Smooth muscle cell (in vitro differentiated cells): ENCODE data around the gene PSMD8. TPM values are rescaled to one million over a fixed set of nuclear protein-coding genes. Genes with fewer than 3 reads are reported as not detected.
A peak's percentile ranks its signal among the peaks of the same experiment; 100 is the strongest.

Experiments used
- DNase-seq: peaks from one replicate; lab custom pipeline; 2025; ENCODE audit not compliant: unreplicated experiment; lab: John Stamatoyannopoulos, UW
- H2AFZ ChIP-seq: fragments of 200-600 bp; sonication (generic); 2 replicates; pipeline ENCODE4 v1.6.0; 2016; ENCODE audit warnings: antibody characterized with exemption, low read depth, mild to moderate bottlenecking
- H3F3A ChIP-seq: fragments of 200-600 bp; sonication (generic); 2 replicates; pipeline ENCODE4 v1.6.0; 2017; ENCODE audit warnings: antibody characterized with exemption, low read depth
- H3K27ac ChIP-seq: fragments of 200-600 bp; sonication (generic); 2 replicates; pipeline ENCODE4 v1.5.1; 2016; ENCODE audit warnings: low read depth, mild to moderate bottlenecking
- H3K27me3 ChIP-seq: fragments of 200-600 bp; sonication (generic); 2 replicates; pipeline ENCODE4 v1.6.1; 2016; ENCODE audit warnings: low read depth, mild to moderate bottlenecking
- H3K36me3 ChIP-seq: fragments of 200-600 bp; sonication (generic); 2 replicates; pipeline ENCODE4 v1.5.1; 2016; ENCODE audit warnings: low read depth
- H3K4me1 ChIP-seq: fragments of 200-600 bp; sonication (generic); 2 replicates; pipeline ENCODE4 v1.5.1; 2016; ENCODE audit warnings: low read depth
- H3K4me2 ChIP-seq: fragments of 200-600 bp; sonication (generic); 2 replicates; pipeline ENCODE4 v1.6.0; 2016; ENCODE audit warnings: mild to moderate bottlenecking
- H3K4me3 ChIP-seq: fragments of 200-600 bp; sonication (generic); 2 replicates; pipeline ENCODE4 v1.5.1; 2016; ENCODE audit warnings: mild to moderate bottlenecking
- H3K79me2 ChIP-seq: fragments of 200-600 bp; sonication (generic); 2 replicates; pipeline ENCODE4 v1.6.0; 2016; ENCODE audit warnings: low read depth, mild to moderate bottlenecking
- H3K9ac ChIP-seq: fragments of 200-600 bp; sonication (generic); 2 replicates; pipeline ENCODE4 v1.6.0; 2016; ENCODE audit warnings: low read depth
- H3K9me3 ChIP-seq: fragments of 200-600 bp; sonication (generic); replicated peaks from 2 replicates; pipeline ENCODE4 v1.5.1; 2016; ENCODE audit warnings: low read depth
- H4K20me1 ChIP-seq: fragments of 200-600 bp; sonication (generic); 2 replicates; pipeline ENCODE4 v1.6.0; 2016; ENCODE audit warnings: low read depth
- WGBS: methylation state at CpG from one replicate; pipeline ENCODE4 v1.1.7; 2016; ENCODE audit warnings: low lambda C conversion rate; 5-methylcytosine and 5-hydroxymethylcytosine counted together
- polyA plus RNA-seq: library from polyadenylated mRNA; unstranded; fragments of >200 nt; fragmentation: Nextera tagmentation; extraction: Ambion mirVana; gene quantifications from 2 replicates; pipeline ENCODE4 v1.2.1, GENCODE V29; 2016
- total RNA-seq: library from RNA; depleted of rRNA; stranded (reverse); fragments of >200 nt; gene quantifications from 2 replicates; pipeline ENCODE4 v1.2.3, GENCODE V29; 2014
- TF ChIP-seq, protein P1 (sequence below): fragments of 200-600 bp; sonication (generic); IDR thresholded peaks from 2 replicates; pipeline ENCODE4 v1.5.1; 2017; ENCODE audit warnings: borderline replicate concordance, mild to moderate bottlenecking, antibody characterized with exemption; ENCODE audit not compliant: insufficient read depth, poor library complexity, severe bottlenecking

Gene PSMD8
- total and polyA plus RNA-seq, 2 experiments from 2014 or later, result 377 to 404 TPM

DNA sequence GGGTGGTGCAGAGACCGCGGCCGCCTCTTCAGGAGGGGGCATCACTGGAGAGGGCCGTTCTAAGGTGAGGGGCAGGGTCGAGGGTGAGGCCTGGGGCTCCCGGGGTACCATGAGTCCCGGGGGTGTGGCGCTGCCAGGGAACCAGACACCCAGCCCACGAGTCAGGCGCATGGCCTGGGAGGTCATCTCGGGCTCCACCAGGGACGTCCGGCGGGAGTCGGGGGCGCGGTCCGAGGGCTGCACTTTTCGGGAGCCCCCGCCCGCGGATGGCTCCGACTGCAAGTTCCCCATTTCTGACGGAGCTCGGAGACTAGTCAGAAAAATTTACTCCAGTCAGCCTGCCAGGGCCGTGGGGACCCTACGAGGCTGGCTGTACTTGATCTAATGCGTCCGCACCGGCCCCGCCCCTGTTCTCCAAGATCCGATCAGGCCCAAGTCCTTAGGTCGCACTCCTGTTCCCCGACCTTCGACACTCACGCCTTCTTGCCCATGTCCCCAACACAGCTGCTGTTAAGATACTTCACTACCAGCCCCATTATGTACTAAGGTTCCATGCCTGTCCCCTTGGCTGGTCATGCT, 12.7 kb downstream of the PSMD8 start:
- peaks cover 10% of the 10 kb centered on the region for H3F3A ChIP-seq
- H3K27me3 ChIP-seq, result no peaks in the 10 kb centered on the region
- H2AFZ ChIP-seq, result no peak overlapping the region
- H3K79me2 ChIP-seq, result no peaks in the 10 kb centered on the region
- TF ChIP-seq, protein P1, sequence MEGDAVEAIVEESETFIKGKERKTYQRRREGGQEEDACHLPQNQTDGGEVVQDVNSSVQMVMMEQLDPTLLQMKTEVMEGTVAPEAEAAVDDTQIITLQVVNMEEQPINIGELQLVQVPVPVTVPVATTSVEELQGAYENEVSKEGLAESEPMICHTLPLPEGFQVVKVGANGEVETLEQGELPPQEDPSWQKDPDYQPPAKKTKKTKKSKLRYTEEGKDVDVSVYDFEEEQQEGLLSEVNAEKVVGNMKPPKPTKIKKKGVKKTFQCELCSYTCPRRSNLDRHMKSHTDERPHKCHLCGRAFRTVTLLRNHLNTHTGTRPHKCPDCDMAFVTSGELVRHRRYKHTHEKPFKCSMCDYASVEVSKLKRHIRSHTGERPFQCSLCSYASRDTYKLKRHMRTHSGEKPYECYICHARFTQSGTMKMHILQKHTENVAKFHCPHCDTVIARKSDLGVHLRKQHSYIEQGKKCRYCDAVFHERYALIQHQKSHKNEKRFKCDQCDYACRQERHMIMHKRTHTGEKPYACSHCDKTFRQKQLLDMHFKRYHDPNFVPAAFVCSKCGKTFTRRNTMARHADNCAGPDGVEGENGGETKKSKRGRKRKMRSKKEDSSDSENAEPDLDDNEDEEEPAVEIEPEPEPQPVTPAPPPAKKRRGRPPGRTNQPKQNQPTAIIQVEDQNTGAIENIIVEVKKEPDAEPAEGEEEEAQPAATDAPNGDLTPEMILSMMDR, result no peak
- H3K9ac ChIP-seq, result no peak overlapping the region
- peaks cover 4% of the 10 kb centered on the region for H3K4me1 ChIP-seq
- peaks cover 54% of the 10 kb centered on the region for H4K20me1 ChIP-seq
- WGBS, result 28% methylated on average over 33 of the region's 36 CpGs
- peak overlapping the region; percentile 71 for H3K4me3 ChIP-seq
- H3K36me3 ChIP-seq, result no peaks in the 10 kb centered on the region
- no peak for DNase-seq
- H3K9me3 ChIP-seq, result no peaks in the 10 kb centered on the region
- H3K27ac ChIP-seq, result no peak overlapping the region
- H3K4me2 ChIP-seq, result peak overlapping the region; percentile 95

DNA sequence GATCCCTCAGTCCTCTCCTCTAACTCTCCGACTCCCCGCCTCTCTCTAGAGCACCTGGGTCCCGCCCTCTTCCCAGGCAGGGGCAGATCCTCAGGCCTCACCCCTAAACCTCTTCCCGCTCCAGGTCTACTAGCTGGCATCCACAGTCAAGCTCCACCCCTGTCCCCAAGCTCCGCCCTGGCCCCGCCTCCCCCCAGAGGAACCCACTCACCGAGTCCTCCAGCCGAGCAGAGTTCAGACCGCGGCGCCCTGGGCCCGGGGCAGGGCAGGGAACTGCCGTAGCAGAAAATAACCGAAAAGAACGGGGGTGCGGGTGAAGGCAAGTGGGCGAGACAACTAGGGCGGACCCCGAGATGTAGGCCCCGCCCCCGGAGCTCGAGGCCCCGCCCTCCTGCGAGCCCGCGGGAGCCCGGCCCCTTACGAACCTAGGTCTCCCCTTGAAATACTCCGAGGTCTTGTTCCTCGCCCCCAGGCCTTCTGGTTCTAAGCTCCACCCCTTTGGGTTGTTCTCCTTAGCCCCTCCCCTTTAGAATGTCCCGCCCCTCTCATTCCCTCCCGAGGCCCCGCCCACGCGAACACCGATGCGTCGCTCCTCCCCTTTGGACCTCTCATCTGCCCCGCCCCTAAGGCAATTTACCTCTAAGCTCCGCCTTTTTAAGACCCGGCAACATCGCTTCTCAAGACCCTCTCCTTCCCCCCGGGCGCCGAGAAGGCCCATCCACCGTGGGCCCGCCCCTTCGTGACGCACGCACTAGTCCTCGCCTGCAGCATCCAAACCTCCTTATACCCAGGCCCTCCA, 13.4 kb downstream of the PSMD8 start, which contains the start of gene GGN:
Gene GGN, minus strand, starts transcription at position 485 of the 799 bp plus-strand sequence. CDS start 773 bp downstream, outside the sequence.
- peak within 1 kb of the TSS; percentile 95 for H3K4me2 ChIP-seq
- H3F3A ChIP-seq, result peaks cover 10% of the 10 kb centered on the region
- peak; percentile 92 for DNase-seq
- H4K20me1 ChIP-seq, result peaks cover 47% of the 10 kb centered on the region
- H3K4me1 ChIP-seq, result peaks cover 4% of the 10 kb centered on the region
- no peaks in the 10 kb centered on the region for H3K27me3 ChIP-seq
- H2AFZ ChIP-seq, result no peak within 1 kb of the TSS
- H3K27ac ChIP-seq, result peak within 1 kb of the TSS; percentile 68
- no peaks in the 10 kb centered on the region for H3K9me3 ChIP-seq
- TF ChIP-seq, protein P1, result no peak
- H3K9ac ChIP-seq, result peak within 1 kb of the TSS; percentile 63
- peak within 1 kb of the TSS; percentile 71 for H3K4me3 ChIP-seq
- no peaks in the 10 kb centered on the region for H3K36me3 ChIP-seq
- 2% methylated on average over 40 of the region's 51 CpGs for whole genome bisulfite sequencing
- H3K79me2 ChIP-seq, result no peaks in the 10 kb centered on the region

DNA sequence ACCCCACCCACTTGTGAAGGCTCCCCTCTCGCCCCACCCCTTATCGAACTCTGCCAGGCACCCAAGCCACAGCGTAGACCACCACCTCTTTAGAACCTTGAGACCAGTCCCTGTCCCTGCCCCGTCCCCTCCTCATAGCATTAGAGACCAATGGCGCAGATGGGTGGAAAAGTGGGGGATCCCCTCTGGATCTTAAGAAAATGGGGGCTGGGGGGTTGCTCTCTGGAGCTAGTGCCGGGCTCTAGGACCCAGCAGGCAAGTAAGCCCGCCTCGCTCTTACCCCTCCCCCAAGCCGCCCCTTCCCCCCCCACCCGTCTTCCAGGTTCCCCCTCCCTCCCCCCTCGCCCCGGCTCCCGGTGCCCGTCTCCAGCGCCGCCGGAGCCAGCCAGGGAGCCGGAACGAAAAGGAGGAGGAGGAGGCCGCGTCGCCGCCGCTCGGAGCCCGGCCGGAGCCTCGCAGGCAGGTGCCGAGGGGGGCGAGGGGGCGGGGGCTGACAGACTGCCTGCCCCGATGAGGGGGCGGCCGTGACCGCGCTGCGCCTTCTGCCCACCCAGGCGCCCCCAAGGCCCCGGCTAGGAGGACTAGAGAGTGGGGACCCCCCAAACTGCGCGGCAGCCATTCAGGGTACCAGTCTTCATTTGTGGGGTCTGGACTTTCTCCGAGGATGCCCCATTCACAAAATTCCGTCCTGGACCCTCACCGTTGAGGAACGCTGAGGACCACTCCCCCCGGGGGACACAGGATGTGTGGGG, 14.2 kb downstream of the PSMD8 start, which contains the start of gene SPRED3:
Gene SPRED3, plus strand, starts transcription at position 349 of the 752 bp plus-strand sequence. CDS start 1,606 bp downstream, outside the sequence.
- H3K27ac ChIP-seq, result peak within 1 kb of the TSS; percentile 68
- H3K4me1 ChIP-seq, result peaks cover 4% of the 10 kb centered on the region
- no peaks in the 10 kb centered on the region for H3K36me3 ChIP-seq
- no peak within 1 kb of the TSS for H2AFZ ChIP-seq
- H3K27me3 ChIP-seq, result no peaks in the 10 kb centered on the region
- H3K9ac ChIP-seq, result peak within 1 kb of the TSS; percentile 63
- H3K9me3 ChIP-seq, result no peaks in the 10 kb centered on the region
- WGBS, result 3% methylated on average over 17 of the region's 46 CpGs
- TF ChIP-seq, protein P1, result no peak
- peak within 1 kb of the TSS; percentile 71 for H3K4me3 ChIP-seq
- peaks cover 39% of the 10 kb centered on the region for H4K20me1 ChIP-seq
- H3F3A ChIP-seq, result peaks cover 10% of the 10 kb centered on the region
- H3K79me2 ChIP-seq, result no peaks in the 10 kb centered on the region
- peak; percentile 47 for DNase-seq
- peak within 1 kb of the TSS; percentile 95 for H3K4me2 ChIP-seq
